CD14-positive monocyte (primary cell): Measurements from ENCODE around the gene HOXD12. TPM values are rescaled to one million over a fixed set of nuclear protein-coding genes. Genes with fewer than 3 reads are reported as not detected.
A peak's percentile ranks its signal among the peaks of the same experiment; 100 is the strongest.

Experiments
- DNase-seq, 3 donors: peaks; one replicate each; pipeline ENCODE4 v3.0.0-alpha.2; 2011 to 2022
- H2AFZ ChIP-seq: 2 replicates; pipeline ENCODE4 v1.6.0; 2012; ENCODE audit warnings: mild to moderate bottlenecking, low read depth, low read length, inconsistent platforms; ENCODE audit not compliant: insufficient read depth, poor library complexity, severe bottlenecking
- H3K27ac ChIP-seq, 2 donors: 1 replicate in 1 of 2; 2 replicates in 1 of 2; pipeline ENCODE4 v1.5.1; 2012 to 2013; ENCODE audit warnings: low read length in 2 of 2, control low read depth in 1 of 2, inconsistent platforms in 1 of 2, low read depth in 1 of 2, mild to moderate bottlenecking in 1 of 2
- H3K27me3 ChIP-seq, 2 donors: one replicate each; pipeline versions ENCODE4 v1.6.0 to v1.6.1; 2011 to 2013; ENCODE audit warnings: low read length in 2 of 2; ENCODE audit not compliant: control insufficient read depth in 2 of 2, insufficient read depth in 2 of 2
- H3K36me3 ChIP-seq, 2 donors: replicated peaks in 1 of 2; 1 replicate in 1 of 2; 2 replicates in 1 of 2; pipeline versions ENCODE4 v1.5.1 to v1.6.1; 2012 to 2013; ENCODE audit warnings: low read length in 2 of 2, control low read depth in 1 of 2, inconsistent platforms in 1 of 2, mild to moderate bottlenecking in 1 of 2; ENCODE audit not compliant: insufficient read depth in 2 of 2, control insufficient read depth in 1 of 2
- H3K4me1 ChIP-seq, 2 donors: 1 replicate in 1 of 2; 2 replicates in 1 of 2; pipeline versions ENCODE4 v1.5.1 to v1.6.1; 2012 to 2013; ENCODE audit warnings: low read length in 2 of 2, control low read depth in 1 of 2, inconsistent platforms in 1 of 2, mild to moderate bottlenecking in 1 of 2, moderate library complexity in 1 of 2; ENCODE audit not compliant: insufficient read depth in 2 of 2, control insufficient read depth in 1 of 2
- H3K4me2 ChIP-seq: replicated peaks from 2 replicates; pipeline ENCODE3; 2012; ENCODE audit warnings: low read length, moderate library complexity, mild to moderate bottlenecking; ENCODE audit not compliant: poor library complexity, severe bottlenecking; ENCODE audit errors: extremely low read depth
- H3K4me3 ChIP-seq, 3 experiments: fragments of 200-600 bp in 1 of 3; sonication (generic) in 1 of 3; replicated peaks in 1 of 3; 1 replicate in 2 of 3; 2 replicates in 1 of 3; pipeline ENCODE4 v1.5.1; 2011 to 2013; ENCODE audit warnings: low read length in 3 of 3, mild to moderate bottlenecking in 3 of 3, control low read depth in 2 of 3, low read depth in 2 of 3, inconsistent platforms in 1 of 3, moderate library complexity in 1 of 3
- H3K79me2 ChIP-seq: 2 replicates; pipeline ENCODE4 v1.6.0; 2012; ENCODE audit warnings: mild to moderate bottlenecking, control low read depth, inconsistent platforms, low read length, moderate library complexity; ENCODE audit not compliant: insufficient read depth
- H3K9ac ChIP-seq: 2 replicates; pipeline ENCODE4 v1.6.0; 2017; ENCODE audit warnings: low read length, mild to moderate bottlenecking; ENCODE audit not compliant: insufficient read depth, poor library complexity, severe bottlenecking
- H3K9me3 ChIP-seq, 2 donors: replicated peaks in 1 of 2; 1 replicate in 1 of 2; 2 replicates in 1 of 2; pipeline versions ENCODE4 v1.5.1 to v1.6.1; 2012 to 2013; ENCODE audit warnings: low read length in 2 of 2, control low read depth in 1 of 2; ENCODE audit not compliant: control insufficient read depth in 1 of 2, insufficient read depth in 1 of 2
- H4K20me1 ChIP-seq: 2 replicates; pipeline ENCODE4 v1.6.0; 2012; ENCODE audit warnings: mild to moderate bottlenecking, low read length, control low read depth, moderate library complexity; ENCODE audit not compliant: insufficient read depth
- H3K27ac Mint-ChIP-seq, 7 donors: one replicate each; pipeline ENCODE4 v1.8.0; 2020; ENCODE audit warnings: mild to moderate bottlenecking in 7 of 7, mixed read lengths in 7 of 7, moderate library complexity in 6 of 7, inconsistent platforms in 2 of 7
- H3K27me3 Mint-ChIP-seq, 3 donors: one replicate each; pipeline ENCODE4 v1.8.0; 2021 to 2022; ENCODE audit warnings: low read depth in 3 of 3, mild to moderate bottlenecking in 3 of 3, mixed read lengths in 3 of 3, moderate library complexity in 3 of 3, inconsistent platforms in 1 of 3
- H3K36me3 Mint-ChIP-seq, 2 donors: one replicate each; pipeline ENCODE4 v1.8.0; 2020; ENCODE audit warnings: mixed read lengths in 2 of 2, inconsistent platforms in 1 of 2, mild to moderate bottlenecking in 1 of 2
- H3K4me1 Mint-ChIP-seq: one replicate; pipeline ENCODE4 v1.8.0; 2020; ENCODE audit warnings: mild to moderate bottlenecking, mixed read lengths
- H3K4me3 Mint-ChIP-seq, 2 donors: one replicate each; pipeline ENCODE4 v1.8.0; 2020; ENCODE audit warnings: mild to moderate bottlenecking in 2 of 2, mixed read lengths in 2 of 2, moderate library complexity in 1 of 2
- H3K9me3 Mint-ChIP-seq, 7 donors: one replicate each; pipeline ENCODE4 v1.8.0; 2020 to 2022; ENCODE audit warnings: mixed read lengths in 7 of 7, mild to moderate bottlenecking in 6 of 7, moderate library complexity in 6 of 7, inconsistent platforms in 2 of 7
- CTCF ChIP-seq: fragments of 200-600 bp; IDR thresholded peaks from one replicate; pipeline ENCODE4 v1.8.0; 2022; ENCODE audit warnings: antibody characterized with exemption, mild to moderate bottlenecking
- WGBS: methylation state at CpG from one replicate; pipeline ENCODE4 v1.1.5; 2013; ENCODE audit warnings: missing lambda C conversion rate; ENCODE audit not compliant: insufficient coverage; 5-methylcytosine and 5-hydroxymethylcytosine counted together
- intact Hi-C, 2 donors: fragments of 100-400 bp; cut with micrococcal nuclease; formaldehyde crosslinking; loops; one replicate each; pipeline versions ENCODE4 v1.15.0 to v1.15.1; 2023
- polyA plus RNA-seq, 3 donors: library from polyadenylated mRNA; depleted of rRNA in 1 of 3; unstranded in 2 of 3; stranded (reverse) in 1 of 3; fragments of 300-500 nt in 2 of 3; fragments of >200 nt in 1 of 3; fragmentation: Illumina TruSeq in 2 of 3; gene quantifications; 1 replicate in 2 of 3; 2 replicates in 1 of 3; pipeline ENCODE4 v1.2.3, GENCODE V29; 2012 to 2021

HOXD12 gene
- polyA plus RNA-seq, 3 donors = not detected

GRCh38 chr2:176128982-176129796 is 29.6 kb downstream of the HOXD12 start, which contains the start of gene HOXD8:
TSS of gene HOXD8 (plus strand) at chr2:176129705. CDS start at chr2:176130367, 662 bp downstream.
- Histone ChIP-seq H3K4me1 (peaks cover 10 to 28% of the 10 kb centered on the region in 2 donors), H3K36me3 (no peaks in the 10 kb centered on the region), H3K4me2 (peak within 1 kb of the TSS; percentile 68), H3K27me3 (peaks cover 92 to 94% of the 10 kb centered on the region in 2 donors), H3K9ac (no peak within 1 kb of the TSS), H3K4me3 (peak within 1 kb of the TSS in 1 of 3 experiments; percentile 56), H3K9me3 (peaks cover 0 to 54% of the 10 kb centered on the region in 2 donors), H2AFZ (peak within 1 kb of the TSS; percentile 40), H3K79me2 (no peaks in the 10 kb centered on the region), H4K20me1 (no peaks in the 10 kb centered on the region), H3K27ac (no peak within 1 kb of the TSS)
- Mint-ChIP-seq H3K9me3 (peaks cover 0 to 32% (median 17%) of the 10 kb centered on the region in 7 donors), H3K27me3 (peaks cover 93 to 98% (median 93%) of the 10 kb centered on the region in 3 donors), H3K4me3 (peak within 1 kb of the TSS; percentile 63 to 84), H3K4me1 (peaks cover 30% of the 10 kb centered on the region), H3K36me3 (peaks cover 0 to 20% of the 10 kb centered on the region in 2 donors), H3K27ac (peak within 1 kb of the TSS in 1 of 7 donors; percentile 46)
- peak in 1 of 3 donors; percentile 27 for DNase-seq
- no peak for TF ChIP-seq CTCF
- WGBS = 2% methylated on average over 44 of the region's 64 CpGs
- intact Hi-C loops = loop anchor here (5.0 kb wide), 2 partner anchors 523 to 1018 kb away; no protein-coding TSS in a partner anchor

GRCh38 chr2:176129813-176130146 is 30.2 kb downstream of the HOXD12 start:
- H3K36me3 ChIP-seq = no peaks in the 10 kb centered on the region
- peaks cover 30% of the 10 kb centered on the region for H3K4me1 Mint-ChIP-seq
- H3K27me3 Mint-ChIP-seq = peaks cover 93 to 98% (median 93%) of the 10 kb centered on the region in 3 donors
- intact Hi-C loops = loop anchor here (5.0 kb wide), 3 partner anchors 523 to 1792 kb away; no protein-coding TSS in a partner anchor
- H3K9ac ChIP-seq = no peak overlapping the region
- peaks cover 10 to 28% of the 10 kb centered on the region in 2 donors for H3K4me1 ChIP-seq
- H3K4me2 ChIP-seq = peak overlapping the region; percentile 68
- peaks cover 0 to 29% (median 16%) of the 10 kb centered on the region in 7 donors for H3K9me3 Mint-ChIP-seq
- H3K9me3 ChIP-seq = peaks cover 0 to 53% of the 10 kb centered on the region in 2 donors
- no peak for DNase-seq
- peaks cover 92 to 94% of the 10 kb centered on the region in 2 donors for H3K27me3 ChIP-seq
- under 1% methylated on average over 38 of the region's 43 CpGs for WGBS
- H4K20me1 ChIP-seq = no peaks in the 10 kb centered on the region
- peaks cover 0 to 19% of the 10 kb centered on the region in 2 donors for H3K36me3 Mint-ChIP-seq
- TF ChIP-seq CTCF = no peak
- H3K4me3 ChIP-seq = peak overlapping the region in 1 of 3 experiments; percentile 50
- H3K79me2 ChIP-seq = no peaks in the 10 kb centered on the region
- H3K4me3 Mint-ChIP-seq = peak overlapping the region; percentile 55 to 61
- no peak overlapping the region for H3K27ac ChIP-seq
- H3K27ac Mint-ChIP-seq = no peak overlapping the region
- peak overlapping the region; percentile 40 for H2AFZ ChIP-seq
